ENCODE measurements around the gene SCAMP4.
A peak's percentile ranks its signal among the peaks of the same experiment; 100 is the strongest.

Gene SCAMP4

GRCh38 chr19:1959928-1960589 lies 54.9 kb downstream of the SCAMP4 start:
- no peak overlapping the region for H3K27ac ChIP-seq (ENCODE audit: insufficient read depth in 1 of 2, low read depth in 1 of 2, low read length in 2 of 2, poor library complexity in 1 of 2, severe bottlenecking in 2 of 2)
- peaks cover 0 to 23% (median 9%) of the 10 kb centered on the region in 4 experiments for H3K36me3 ChIP-seq (ENCODE audit: control insufficient read depth in 4 of 4, insufficient read depth in 4 of 4, low read length in 3 of 4)
- peaks cover 0 to 2% (median 0%) of the 10 kb centered on the region in 4 experiments for H3K4me1 ChIP-seq (ENCODE audit: control extremely low read depth in 1 of 4, control insufficient read depth in 4 of 4, insufficient read depth in 4 of 4, low read length in 3 of 4)
- ChIA-PET CTCF (no interaction called here), POLR2A (no interaction called here)
- no peak overlapping the region for H3K4me3 ChIP-seq (ENCODE audit: control insufficient read depth in 1 of 7, extremely low read depth in 1 of 7, insufficient read depth in 4 of 7, low read depth in 2 of 7, low read length in 6 of 7)
- no peak for DNase-seq
- H3K27me3 ChIP-seq (replicated peaks in 2 of 5; ENCODE audit: control insufficient read depth in 4 of 5, insufficient read depth in 5 of 5, low read length in 4 of 5) = no peaks in the 10 kb centered on the region
- H3K9me3 ChIP-seq (ENCODE audit: control extremely low read depth in 1 of 5, control insufficient read depth in 4 of 5, insufficient read depth in 2 of 5, low read depth in 1 of 5, low read length in 4 of 5) = no peaks in the 10 kb centered on the region
- WGBS (ENCODE audit: insufficient coverage) = 96% methylated on average over 31 of the region's 32 CpGs

- POLR2A ChIA-PET = interaction anchor here (0.6 kb wide), 1 partner anchor 461 kb away, joined by 3 read pairs; no protein-coding TSS in a partner anchor
- Histone ChIP-seq H3K36me3 (ENCODE audit: control insufficient read depth in 4 of 4, insufficient read depth in 4 of 4, low read length in 3 of 4) (peaks cover 2 to 19% (median 11%) of the 10 kb centered on the region in 4 experiments), H3K9me3 (ENCODE audit: control extremely low read depth in 1 of 5, control insufficient read depth in 4 of 5, insufficient read depth in 2 of 5, low read depth in 1 of 5, low read length in 4 of 5) (no peaks in the 10 kb centered on the region), H3K27ac (ENCODE audit: insufficient read depth in 1 of 2, low read depth in 1 of 2, low read length in 2 of 2, poor library complexity in 1 of 2, severe bottlenecking in 2 of 2) (no peak overlapping the region), H3K4me1 (ENCODE audit: control extremely low read depth in 1 of 4, control insufficient read depth in 4 of 4, insufficient read depth in 4 of 4, low read length in 3 of 4) (peaks cover 0 to 2% (median 0%) of the 10 kb centered on the region in 4 experiments), H3K4me3 (ENCODE audit: control insufficient read depth in 1 of 7, extremely low read depth in 1 of 7, insufficient read depth in 4 of 7, low read depth in 2 of 7, low read length in 6 of 7) (no peak overlapping the region), H3K27me3 (replicated peaks in 2 of 5; ENCODE audit: control insufficient read depth in 4 of 5, insufficient read depth in 5 of 5, low read length in 4 of 5) (no peaks in the 10 kb centered on the region)
- no peak for DNase-seq
- CTCF ChIA-PET = interaction anchor here (1.2 kb wide), 1 partner anchor 16 kb away, joined by 4 read pairs; no protein-coding TSS in a partner anchor
- 95% methylated on average over 27 of the region's 42 CpGs for WGBS (ENCODE audit: insufficient coverage)
Observed at GRCh38 chr19:1961000-1961883, 56.0 kb downstream of the SCAMP4 start.

DNA sequence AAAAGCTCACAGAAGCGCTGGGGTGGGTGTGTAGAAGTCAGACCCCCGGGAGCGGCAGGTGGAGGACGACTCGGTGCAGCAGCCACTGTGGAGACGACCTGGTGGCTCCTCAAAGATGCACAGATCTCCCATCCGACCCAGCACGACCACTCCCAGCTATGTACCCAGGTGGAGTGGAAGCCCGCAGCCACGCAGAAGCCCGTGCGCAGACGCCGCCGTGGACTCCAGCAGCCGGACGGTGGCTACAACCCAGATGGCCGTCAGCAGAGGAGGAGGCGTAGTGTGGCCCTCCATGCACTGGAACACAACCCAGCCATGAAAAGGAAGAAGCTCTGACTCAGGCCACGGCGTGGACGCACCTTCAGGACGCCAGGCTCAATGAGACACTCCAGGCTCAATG lies 57.5 kb downstream of the SCAMP4 start:
- Histone ChIP-seq H3K27ac (ENCODE audit: insufficient read depth in 1 of 2, low read depth in 1 of 2, low read length in 2 of 2, poor library complexity in 1 of 2, severe bottlenecking in 2 of 2) (no peak overlapping the region), H3K27me3 (replicated peaks in 2 of 5; ENCODE audit: control insufficient read depth in 4 of 5, insufficient read depth in 5 of 5, low read length in 4 of 5) (no peaks in the 10 kb centered on the region), H3K4me1 (ENCODE audit: control extremely low read depth in 1 of 4, control insufficient read depth in 4 of 4, insufficient read depth in 4 of 4, low read length in 3 of 4) (peaks cover 0 to 4% (median 1%) of the 10 kb centered on the region in 4 experiments), H3K4me3 (ENCODE audit: control insufficient read depth in 1 of 7, extremely low read depth in 1 of 7, insufficient read depth in 4 of 7, low read depth in 2 of 7, low read length in 6 of 7) (no peak overlapping the region), H3K36me3 (ENCODE audit: control insufficient read depth in 4 of 4, insufficient read depth in 4 of 4, low read length in 3 of 4) (peaks cover 0 to 29% (median 8%) of the 10 kb centered on the region in 4 experiments), H3K9me3 (ENCODE audit: control extremely low read depth in 1 of 5, control insufficient read depth in 4 of 5, insufficient read depth in 2 of 5, low read depth in 1 of 5, low read length in 4 of 5) (no peaks in the 10 kb centered on the region)
- WGBS (ENCODE audit: insufficient coverage) = 98% methylated on average over 22 of the region's 23 CpGs
- ChIA-PET POLR2A (interaction anchor here (0.6 kb wide), 1 partner anchor 43 kb away, joined by 4 read pairs; no protein-coding TSS in a partner anchor), CTCF (interaction anchor here (0.7 to 0.9 kb wide), 2 partner anchors 20 to 45 kb away, joined by 3 read pairs; no protein-coding TSS in a partner anchor)
- DNase-seq = no peak

DNA sequence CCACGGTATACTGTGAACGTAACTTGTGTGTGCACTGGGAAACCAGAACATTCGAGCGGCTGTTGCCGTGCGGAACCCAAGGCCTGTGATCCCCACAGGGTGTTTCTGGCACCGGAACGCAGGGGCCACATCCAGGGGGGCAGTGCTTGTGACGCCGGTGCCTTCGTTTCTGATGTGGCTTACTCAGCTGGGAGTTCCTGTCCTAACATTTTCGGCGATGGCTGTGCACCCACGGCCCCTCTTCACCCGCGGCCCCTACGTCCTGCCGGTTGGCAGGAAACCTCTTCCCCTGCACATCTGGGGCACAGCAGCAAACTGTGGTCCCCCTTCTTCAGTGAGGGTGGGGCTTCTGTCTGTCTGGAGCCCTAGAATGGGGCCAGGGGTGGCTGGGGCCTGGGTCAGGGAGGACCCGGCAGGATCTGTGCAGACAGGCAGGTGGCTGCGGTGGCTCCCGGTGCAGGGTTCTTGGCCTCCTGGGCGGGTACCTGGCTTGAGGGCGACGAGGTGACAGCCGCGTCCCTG lies 61.9 kb downstream of the SCAMP4 start:
- ChIA-PET POLR2A (no interaction called here), CTCF (no interaction called here)
- no peak overlapping the region for H3K4me3 ChIP-seq (ENCODE audit: control insufficient read depth in 1 of 7, extremely low read depth in 1 of 7, insufficient read depth in 4 of 7, low read depth in 2 of 7, low read length in 6 of 7)
- no peak overlapping the region for H3K27ac ChIP-seq (ENCODE audit: insufficient read depth in 1 of 2, low read depth in 1 of 2, low read length in 2 of 2, poor library complexity in 1 of 2, severe bottlenecking in 2 of 2)
- WGBS (ENCODE audit: insufficient coverage) = 69% methylated on average over 17 of the region's 26 CpGs
- H3K36me3 ChIP-seq (ENCODE audit: control insufficient read depth in 4 of 4, insufficient read depth in 4 of 4, low read length in 3 of 4) = peaks cover 2 to 57% (median 28%) of the 10 kb centered on the region in 4 experiments
- peaks cover 0 to 4% (median 0%) of the 10 kb centered on the region in 4 experiments for H3K4me1 ChIP-seq (ENCODE audit: control extremely low read depth in 1 of 4, control insufficient read depth in 4 of 4, insufficient read depth in 4 of 4, low read length in 3 of 4)
- no peaks in the 10 kb centered on the region for H3K27me3 ChIP-seq (replicated peaks in 2 of 5; ENCODE audit: control insufficient read depth in 4 of 5, insufficient read depth in 5 of 5, low read length in 4 of 5)
- no peaks in the 10 kb centered on the region for H3K9me3 ChIP-seq (ENCODE audit: control extremely low read depth in 1 of 5, control insufficient read depth in 4 of 5, insufficient read depth in 2 of 5, low read depth in 1 of 5, low read length in 4 of 5)
- peak in 1 of 3 donors; percentile 12 for DNase-seq

DNA sequence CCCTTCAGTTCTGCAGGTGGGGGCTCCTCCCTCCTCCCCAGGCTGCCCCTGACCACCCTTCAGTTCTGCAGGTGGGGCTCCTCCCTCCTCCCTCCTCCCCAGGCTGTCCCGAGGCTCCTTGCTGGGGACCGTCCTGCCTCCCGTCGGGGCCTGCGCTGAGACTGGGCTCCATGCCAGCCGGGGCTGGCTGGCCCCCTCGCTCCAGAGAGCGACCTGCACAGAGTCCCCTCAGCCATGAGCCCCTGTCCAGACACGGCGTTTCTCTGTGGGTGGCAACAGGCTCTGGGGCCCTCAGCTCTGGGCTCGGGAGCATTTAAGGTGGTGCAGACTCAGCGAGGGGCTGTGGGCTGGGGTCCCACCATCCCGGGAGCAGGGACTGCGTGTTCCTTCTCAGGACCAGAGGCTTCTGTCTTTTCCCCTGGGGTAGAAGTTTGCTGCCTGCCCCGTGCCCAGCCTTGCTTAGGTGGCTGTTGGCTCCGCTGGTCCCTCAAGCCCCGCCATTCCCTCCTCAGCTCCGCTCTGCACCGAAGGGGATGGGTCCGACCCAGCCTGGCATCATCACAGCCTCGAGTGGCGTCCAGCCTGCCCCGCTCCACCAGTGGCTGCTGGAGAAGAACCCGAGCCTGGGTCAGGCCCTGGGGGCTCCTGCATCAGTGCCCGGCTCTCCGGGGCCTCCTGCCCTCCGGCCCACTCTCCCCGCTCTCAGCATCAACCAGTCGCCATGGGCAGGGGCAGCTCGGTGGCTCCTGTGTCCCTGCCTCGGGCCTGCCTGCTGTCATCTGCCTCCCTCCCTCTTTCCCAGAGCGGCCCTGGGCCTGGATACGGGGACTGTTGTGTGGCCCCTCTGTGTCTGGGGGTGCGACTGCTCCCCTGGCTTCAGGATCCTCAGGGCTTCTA lies 63.3 kb downstream of the SCAMP4 start:
- Histone ChIP-seq H3K4me3 (ENCODE audit: control insufficient read depth in 1 of 7, extremely low read depth in 1 of 7, insufficient read depth in 4 of 7, low read depth in 2 of 7, low read length in 6 of 7) (no peak overlapping the region), H3K36me3 (ENCODE audit: control insufficient read depth in 4 of 4, insufficient read depth in 4 of 4, low read length in 3 of 4) (peaks cover 2 to 56% (median 25%) of the 10 kb centered on the region in 4 experiments), H3K27me3 (replicated peaks in 2 of 5; ENCODE audit: control insufficient read depth in 4 of 5, insufficient read depth in 5 of 5, low read length in 4 of 5) (no peaks in the 10 kb centered on the region), H3K9me3 (ENCODE audit: control extremely low read depth in 1 of 5, control insufficient read depth in 4 of 5, insufficient read depth in 2 of 5, low read depth in 1 of 5, low read length in 4 of 5) (no peaks in the 10 kb centered on the region), H3K4me1 (ENCODE audit: control extremely low read depth in 1 of 4, control insufficient read depth in 4 of 4, insufficient read depth in 4 of 4, low read length in 3 of 4) (peaks cover 0 to 4% (median 0%) of the 10 kb centered on the region in 4 experiments), H3K27ac (ENCODE audit: insufficient read depth in 1 of 2, low read depth in 1 of 2, low read length in 2 of 2, poor library complexity in 1 of 2, severe bottlenecking in 2 of 2) (no peak overlapping the region)
- no peak for DNase-seq
- ChIA-PET CTCF (interaction anchor here (1.2 kb wide), 1 partner anchor 17 kb away, joined by 4 read pairs; no protein-coding TSS in a partner anchor), POLR2A (no interaction called here)
- 97% methylated on average over 31 of the region's 34 CpGs for WGBS (ENCODE audit: insufficient coverage)

GRCh38 chr19:1969176-1970002 lies 64.2 kb downstream of the SCAMP4 start:
- no peak for DNase-seq
- ChIA-PET POLR2A (interaction anchor here (0.6 kb wide), 1 partner anchor 50 kb away, joined by 3 read pairs; no protein-coding TSS in a partner anchor), CTCF (interaction anchor here (1.2 kb wide), 1 partner anchor 17 kb away, joined by 4 read pairs; no protein-coding TSS in a partner anchor)
- H3K27me3 ChIP-seq (replicated peaks in 2 of 5; ENCODE audit: control insufficient read depth in 4 of 5, insufficient read depth in 5 of 5, low read length in 4 of 5) = no peaks in the 10 kb centered on the region
- H3K36me3 ChIP-seq (ENCODE audit: control insufficient read depth in 4 of 4, insufficient read depth in 4 of 4, low read length in 3 of 4) = peaks cover 3 to 57% (median 26%) of the 10 kb centered on the region in 4 experiments
- WGBS (ENCODE audit: insufficient coverage) = 96% methylated on average over 45 of the region's 49 CpGs
- H3K9me3 ChIP-seq (ENCODE audit: control extremely low read depth in 1 of 5, control insufficient read depth in 4 of 5, insufficient read depth in 2 of 5, low read depth in 1 of 5, low read length in 4 of 5) = no peaks in the 10 kb centered on the region
- H3K4me3 ChIP-seq (ENCODE audit: control insufficient read depth in 1 of 7, extremely low read depth in 1 of 7, insufficient read depth in 4 of 7, low read depth in 2 of 7, low read length in 6 of 7) = no peak overlapping the region
- H3K4me1 ChIP-seq (ENCODE audit: control extremely low read depth in 1 of 4, control insufficient read depth in 4 of 4, insufficient read depth in 4 of 4, low read length in 3 of 4) = peaks cover 0 to 4% (median 0%) of the 10 kb centered on the region in 4 experiments
- H3K27ac ChIP-seq (ENCODE audit: insufficient read depth in 1 of 2, low read depth in 1 of 2, low read length in 2 of 2, poor library complexity in 1 of 2, severe bottlenecking in 2 of 2) = no peak overlapping the region
